Right lobe of liver (tissue), 6 donors: ENCODE data around the gene TARS1. TPM values are rescaled to one million over a fixed set of nuclear protein-coding genes. Genes with fewer than 3 reads are reported as not detected.

Source experiments
- ATAC-seq, 4 donors: fragments of 200-7000 bp; cut with Tn5 transposase; one replicate each; pipeline ENCODE4 v1.9.1; 2020; ENCODE audit warnings: mild to moderate bottlenecking in 4 of 4, moderate library complexity in 4 of 4
- DNase-seq, 3 donors: peaks; one replicate each; pipeline ENCODE4 v3.0.0-alpha.2; 2020
- H3K27ac ChIP-seq, 3 donors: fragments of 200-600 bp; one replicate each; pipeline ENCODE4 v1.8.0; 2022
- H3K27me3 ChIP-seq, 2 donors: fragments of 200-600 bp; one replicate each; pipeline ENCODE4 v1.8.0; 2022
- H3K36me3 ChIP-seq, 4 donors: fragments of 200-600 bp; sonication (generic) in 1 of 4; one replicate each; pipeline versions ENCODE4 v1.5.1 to v1.8.0; 2017 to 2022; ENCODE audit warnings: control low read depth in 1 of 4
- H3K4me1 ChIP-seq, 4 donors: fragments of 200-600 bp; sonication (generic) in 1 of 4; one replicate each; pipeline versions ENCODE4 v1.5.1 to v1.8.0; 2017 to 2022; ENCODE audit warnings: control low read depth in 1 of 4
- H3K4me3 ChIP-seq, 3 donors: fragments of 200-600 bp; one replicate each; pipeline ENCODE4 v1.8.0; 2022
- H3K9me3 ChIP-seq, 4 donors: fragments of 200-600 bp; sonication (generic) in 1 of 4; one replicate each; pipeline versions ENCODE4 v1.5.1 to v1.8.0; 2017 to 2022; ENCODE audit warnings: control low read depth in 1 of 4
- CTCF ChIP-seq, 4 donors: fragments of 200-600 bp in 3 of 4; fragments of 450-650 bp in 1 of 4; IDR thresholded peaks; one replicate each; pipeline versions ENCODE4 v1.5.1 to v1.8.0; 2016 to 2022; ENCODE audit warnings: antibody characterized with exemption in 4 of 4, mild to moderate bottlenecking in 2 of 4
- POLR2A ChIP-seq: fragments of 450-650 bp; IDR thresholded peaks from one replicate; pipeline ENCODE4 v1.6.1; 2017; ENCODE audit warnings: antibody characterized with exemption, mild to moderate bottlenecking
- WGBS: methylation state at CpG from one replicate; pipeline ENCODE4 v1.1.6; 2018; ENCODE audit warnings: low coverage, low lambda C conversion rate; ENCODE audit not compliant: insufficient coverage; ENCODE audit errors: missing lambda C conversion rate; 5-methylcytosine and 5-hydroxymethylcytosine counted together
- intact Hi-C, 2 donors: fragments of 100-400 bp; cut with DNase I; formaldehyde crosslinking; loops; one replicate each; pipeline versions ENCODE4 v1.11.2 to v1.14.1; 2022
- total RNA-seq, 6 experiments: library from RNA; depleted of rRNA in 2 of 6; stranded (reverse); fragments of >200 nt in 2 of 6; fragmentation: NEBNext Ultra II Directional in 3 of 6; extraction: Animal tissue kit (Norgen Biotek cat#: 25700) in 3 of 6; gene quantifications; one replicate each; pipeline versions ENCODE4 v1.1.0 to v1.2.4, GENCODE V29; 2016 to 2023
- donor health status: DM: no; HTN: yes; CAD: no.
- donor health status: DM: no; HTN: no; CAD: no.
- donor health status: DM: no; HTN: no; CAD: no.
- donor health status: DM: no; HTN: yes; CAD: no.
- donor health status: DM: no; HTN: yes; CAD: no.

The TARS1 gene
- total RNA-seq, 6 experiments from 2014 or later, result 43.2 to 118 (median 98.3) TPM

DNA sequence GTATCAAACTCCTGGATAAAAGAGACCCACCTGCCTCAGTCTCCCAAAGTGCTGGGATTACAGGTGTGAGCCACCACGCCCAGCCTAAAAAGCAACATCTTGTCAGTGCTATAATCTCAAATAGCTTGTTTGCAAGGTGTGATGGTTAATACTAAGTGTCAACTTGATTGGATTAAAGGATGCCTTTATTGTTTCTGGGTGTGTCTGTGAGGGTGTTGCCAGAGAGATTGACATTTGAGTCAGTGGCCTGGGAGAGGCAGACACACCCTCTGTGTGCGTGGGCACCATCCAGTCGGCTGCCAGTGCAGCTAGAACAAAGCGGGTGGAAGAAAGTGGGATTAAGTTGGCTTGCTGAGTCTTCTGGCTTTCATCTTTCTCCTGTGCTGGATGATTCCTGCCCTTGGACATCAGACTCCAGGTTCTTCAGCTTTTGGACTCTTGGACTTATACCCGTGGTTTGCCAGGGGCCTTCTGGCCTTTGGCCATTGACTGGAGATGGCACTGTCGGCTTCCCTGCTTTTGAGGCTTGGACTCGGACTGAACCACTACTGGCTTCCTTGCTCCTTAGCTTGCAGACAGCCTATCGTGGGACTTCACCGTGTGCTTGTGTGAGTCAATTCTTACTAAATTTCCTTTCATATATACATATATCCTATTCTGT is 28.1 kb downstream of the TARS1 start:
- WGBS, result 59% methylated on average over 6 of the region's 9 CpGs
- ATAC-seq (peak in 2 of 4 donors; percentile 38 to 68), DNase-seq (no peak)
- peaks cover 7 to 68% (median 44%) of the 10 kb centered on the region in 4 donors for H3K36me3 ChIP-seq
- H3K27me3 ChIP-seq, result no peaks in the 10 kb centered on the region
- peaks cover 0 to 6% (median 0%) of the 10 kb centered on the region in 4 donors for H3K4me1 ChIP-seq
- intact Hi-C loops, result no loop called here
- no peaks in the 10 kb centered on the region for H3K9me3 ChIP-seq
- no peak overlapping the region for H3K4me3 ChIP-seq
- TF ChIP-seq POLR2A, result no peak
- no peak overlapping the region for H3K27ac ChIP-seq

DNA sequence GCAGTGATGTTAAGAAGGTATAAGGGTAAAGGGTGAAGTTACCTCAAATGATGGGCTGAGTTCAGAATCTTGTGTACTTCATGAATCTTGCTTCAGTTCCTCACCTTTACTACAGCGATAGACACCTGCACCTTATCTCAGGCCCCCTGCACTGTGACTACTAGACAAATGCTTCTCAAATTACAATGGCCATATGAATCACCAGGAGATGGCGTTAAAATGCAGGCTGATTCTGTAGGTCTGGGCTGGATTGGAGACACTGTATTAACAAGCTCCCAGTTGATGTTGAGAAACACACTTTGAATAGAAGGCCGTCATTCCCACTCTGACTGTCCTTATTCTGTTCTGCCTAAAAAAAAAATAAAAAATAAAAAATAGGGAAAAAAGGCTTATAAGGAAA is 29.8 kb downstream of the TARS1 start:
- H3K27ac ChIP-seq, result no peak overlapping the region
- intact Hi-C loops, result loop anchor here in 1 of 2 donors (10.0 kb wide), 1 partner anchor 464 kb away; the partner anchor contains the start of gene RXFP3
- H3K4me1 ChIP-seq, result peaks cover 0 to 6% (median 0%) of the 10 kb centered on the region in 4 donors
- no peak overlapping the region for H3K4me3 ChIP-seq
- WGBS, result 95% methylated on average over 3 of the region's 3 CpGs
- no peaks in the 10 kb centered on the region for H3K27me3 ChIP-seq
- TF ChIP-seq CTCF (IDR thresholded peaks at IDR 0.05), result peak in 3 of 4 donors; percentile 18 to 38 (median 26)
- TF ChIP-seq POLR2A, result no peak
- peaks cover under 1 to 52% (median 31%) of the 10 kb centered on the region in 4 donors for H3K36me3 ChIP-seq
- no peak for DNase-seq
- H3K9me3 ChIP-seq, result no peaks in the 10 kb centered on the region
- ATAC-seq, result peak in 2 of 4 donors; percentile 23 to 48

DNA sequence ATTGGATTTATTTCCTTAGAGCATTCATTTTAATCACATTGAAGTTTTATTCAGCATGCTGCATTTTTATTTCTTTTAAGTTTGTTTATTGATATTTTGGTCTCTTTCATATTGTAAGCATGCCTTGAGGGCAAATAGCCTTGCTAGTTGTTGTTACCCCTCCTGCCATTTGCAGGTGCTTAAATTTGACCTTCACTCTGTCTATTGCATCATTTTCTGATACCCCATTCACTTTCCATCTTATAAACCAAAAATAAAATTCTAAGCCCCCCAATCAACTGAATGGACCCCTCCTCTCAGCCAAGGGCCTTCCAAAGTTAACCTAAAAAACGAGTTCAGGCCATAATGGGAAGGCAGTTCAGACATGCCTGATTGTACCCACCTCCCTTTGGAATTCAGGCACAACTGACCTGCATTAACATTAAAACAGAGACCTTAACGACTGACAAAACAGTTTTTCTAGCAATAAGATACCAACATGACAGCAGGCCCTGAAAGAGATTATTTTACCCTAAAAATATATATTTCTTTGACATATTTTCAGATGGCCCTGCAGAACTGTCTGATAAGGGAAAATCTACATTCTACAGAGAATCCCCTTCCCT is 32.1 kb downstream of the TARS1 start:
- peaks cover 0 to 6% (median 0%) of the 10 kb centered on the region in 4 donors for H3K4me1 ChIP-seq
- TF ChIP-seq POLR2A (no peak), CTCF (IDR thresholded peaks at IDR 0.05) (no peak)
- no peaks in the 10 kb centered on the region for H3K27me3 ChIP-seq
- DNase-seq (no peak), ATAC-seq (no peak)
- WGBS, result 83% methylated on average over 2 of the region's 2 CpGs
- H3K9me3 ChIP-seq, result no peaks in the 10 kb centered on the region
- intact Hi-C loops, result loop anchor here in 1 of 2 donors (10.0 kb wide), 1 partner anchor 462 kb away; the partner anchor contains the start of gene RXFP3
- H3K27ac ChIP-seq, result no peak overlapping the region
- no peak overlapping the region for H3K4me3 ChIP-seq
- H3K36me3 ChIP-seq, result peaks cover 0 to 28% (median 15%) of the 10 kb centered on the region in 4 donors

GRCh38 chr5:33474004-33474403 is 33.2 kb downstream of the TARS1 start:
- 86% methylated on average over 1 of the region's 2 CpGs for WGBS
- DNase-seq (no peak), ATAC-seq (no peak)
- Histone ChIP-seq H3K9me3 (no peaks in the 10 kb centered on the region), H3K4me3 (no peak overlapping the region), H3K4me1 (peaks cover 0 to under 1% (median 0%) of the 10 kb centered on the region in 4 donors), H3K27ac (no peak overlapping the region), H3K27me3 (no peaks in the 10 kb centered on the region), H3K36me3 (peaks cover 0 to 25% (median 11%) of the 10 kb centered on the region in 4 donors)
- TF ChIP-seq CTCF (IDR thresholded peaks at IDR 0.05) (no peak), POLR2A (no peak)
- intact Hi-C loops, result loop anchor here in 1 of 2 donors (10.0 kb wide), 1 partner anchor 461 kb away; the partner anchor contains the start of gene RXFP3
